IPS-20b (cell line): ENCODE measurements around the gene TCF4.

Experiments
- H3K27ac ChIP-seq: one replicate; pipeline ENCODE4 v1.5.1; 2013; ENCODE audit warnings: low read length
- H3K27me3 ChIP-seq: 2 replicates; pipeline ENCODE4 v1.6.1; 2013; ENCODE audit warnings: mild to moderate bottlenecking, low read length, inconsistent platforms; ENCODE audit not compliant: insufficient read depth
- H3K36me3 ChIP-seq: 2 replicates; pipeline ENCODE4 v1.6.1; 2013; ENCODE audit warnings: low read depth, mild to moderate bottlenecking, inconsistent platforms, low read length, moderate library complexity; ENCODE audit not compliant: insufficient read depth
- H3K4me1 ChIP-seq: 2 replicates; pipeline ENCODE4 v1.6.1; 2013; ENCODE audit warnings: mild to moderate bottlenecking, control low read depth, inconsistent platforms, low read length, moderate library complexity; ENCODE audit not compliant: insufficient read depth
- H3K4me3 ChIP-seq: 2 replicates; pipeline ENCODE4 v1.5.1; 2013; ENCODE audit warnings: mild to moderate bottlenecking, low read length, inconsistent platforms
- H3K9ac ChIP-seq: 2 replicates; pipeline ENCODE4 v1.6.1; 2013; ENCODE audit warnings: low read depth, mild to moderate bottlenecking, inconsistent platforms, low read length, moderate library complexity
- H3K9me3 ChIP-seq: 2 replicates; pipeline ENCODE4 v1.6.1; 2013; ENCODE audit warnings: mild to moderate bottlenecking, low read depth, low read length, inconsistent platforms; ENCODE audit not compliant: insufficient read depth

Gene TCF4

GRCh38 chr18:55607773-55608172 lies 19.8 kb upstream of the TCF4 start:
- Histone ChIP-seq H3K9me3 (no peaks in the 10 kb centered on the region), H3K36me3 (no peaks in the 10 kb centered on the region), H3K4me1 (no peaks in the 10 kb centered on the region), H3K27me3 (no peaks in the 10 kb centered on the region), H3K4me3 (no peak overlapping the region), H3K9ac (no peak overlapping the region), H3K27ac (no peak overlapping the region)

GRCh38 chr18:55605733-55606338 lies 17.8 kb upstream of the TCF4 start:
- Histone ChIP-seq H3K27me3 (no peaks in the 10 kb centered on the region), H3K4me1 (no peaks in the 10 kb centered on the region), H3K36me3 (no peaks in the 10 kb centered on the region), H3K4me3 (no peak overlapping the region), H3K9ac (no peak overlapping the region), H3K27ac (no peak overlapping the region), H3K9me3 (no peaks in the 10 kb centered on the region)

GRCh38 chr18:55603775-55604174 lies 15.8 kb upstream of the TCF4 start:
- H3K4me3 ChIP-seq: no peak overlapping the region
- H3K9me3 ChIP-seq: no peaks in the 10 kb centered on the region
- no peaks in the 10 kb centered on the region for H3K36me3 ChIP-seq
- no peaks in the 10 kb centered on the region for H3K27me3 ChIP-seq
- no peak overlapping the region for H3K27ac ChIP-seq
- H3K9ac ChIP-seq: no peak overlapping the region
- no peaks in the 10 kb centered on the region for H3K4me1 ChIP-seq

- H3K4me3 ChIP-seq: no peak overlapping the region
- H3K4me1 ChIP-seq: no peaks in the 10 kb centered on the region
- no peaks in the 10 kb centered on the region for H3K27me3 ChIP-seq
- H3K9ac ChIP-seq: no peak overlapping the region
- no peaks in the 10 kb centered on the region for H3K9me3 ChIP-seq
- H3K36me3 ChIP-seq: no peaks in the 10 kb centered on the region
- no peak overlapping the region for H3K27ac ChIP-seq
These were observed 5.9 kb upstream of the TCF4 start for GRCh38 chr18:55593888-55594287.

GRCh38 chr18:55592572-55592971 lies 4.6 kb upstream of the TCF4 start:
- Histone ChIP-seq H3K4me1 (no peaks in the 10 kb centered on the region), H3K4me3 (no peak overlapping the region), H3K36me3 (no peaks in the 10 kb centered on the region), H3K27ac (no peak overlapping the region), H3K9me3 (no peaks in the 10 kb centered on the region), H3K27me3 (no peaks in the 10 kb centered on the region), H3K9ac (no peak overlapping the region)

- no peaks in the 10 kb centered on the region for H3K9me3 ChIP-seq
- no peaks in the 10 kb centered on the region for H3K36me3 ChIP-seq
- no peak overlapping the region for H3K4me3 ChIP-seq
- no peak overlapping the region for H3K27ac ChIP-seq
- H3K27me3 ChIP-seq: no peaks in the 10 kb centered on the region
- H3K4me1 ChIP-seq: no peaks in the 10 kb centered on the region
- H3K9ac ChIP-seq: no peak overlapping the region
These were observed 4.1 kb upstream of the TCF4 start for GRCh38 chr18:55592106-55592505.

- peak overlapping the region; percentile 98 for H3K9ac ChIP-seq
- peak overlapping the region; percentile 99 for H3K27ac ChIP-seq
- H3K9me3 ChIP-seq: no peaks in the 10 kb centered on the region
- peak overlapping the region; percentile 100 for H3K4me3 ChIP-seq
- peaks cover 17% of the 10 kb centered on the region; the same call in 1 of the 2 replicates for H3K4me1 ChIP-seq
- peaks cover 14% of the 10 kb centered on the region for H3K36me3 ChIP-seq
- no peaks in the 10 kb centered on the region for H3K27me3 ChIP-seq
These were observed 1.8 kb upstream of the TCF4 start for GRCh38 chr18:55589625-55590291.

GRCh38 chr18:55588870-55589595 lies 1.0 kb upstream of the TCF4 start:
- peak overlapping the region; percentile 100 for H3K4me3 ChIP-seq
- H3K9ac ChIP-seq: peak overlapping the region; percentile 98
- peak overlapping the region; percentile 99 for H3K27ac ChIP-seq

GRCh38 chr18:55587418-55588110 lies 428 bp downstream of the TCF4 start:
- Histone ChIP-seq H3K36me3 (peaks cover 33% of the 10 kb centered on the region), H3K9ac (peak overlapping the region; percentile 84; the same call in 1 of the 2 replicates), H3K27ac (peak overlapping the region; percentile 66), H3K4me1 (peaks cover 37% of the 10 kb centered on the region; the same call in 1 of the 2 replicates), H3K4me3 (peak overlapping the region; percentile 82), H3K27me3 (no peaks in the 10 kb centered on the region), H3K9me3 (no peaks in the 10 kb centered on the region)

More at GRCh38 chr18:55588870-55589595, 1.0 kb upstream of the TCF4 start:
- no peaks in the 10 kb centered on the region for H3K9me3 ChIP-seq
- H3K4me1 ChIP-seq: peaks cover 24% of the 10 kb centered on the region; the same call in 1 of the 2 replicates
- no peaks in the 10 kb centered on the region for H3K27me3 ChIP-seq
- H3K36me3 ChIP-seq: peaks cover 21% of the 10 kb centered on the region

- Histone ChIP-seq H3K36me3 (peaks cover 42% of the 10 kb centered on the region), H3K4me1 (peaks cover 49% of the 10 kb centered on the region), H3K4me3 (peak overlapping the region; percentile 82), H3K27ac (peak overlapping the region; percentile 51), H3K9me3 (no peaks in the 10 kb centered on the region), H3K9ac (peak overlapping the region; percentile 84), H3K27me3 (no peaks in the 10 kb centered on the region)
These were observed 2.0 kb downstream of the TCF4 start for GRCh38 chr18:55585920-55586561.
